Parathyroid adenoma (tissue), 2 donors: ENCODE results near the gene ROBO4.

Source experiments
- H2AFZ ChIP-seq: fragments of 300-600 bp; sonication (generic); one replicate; pipeline ENCODE4 v1.7.0; 2017; ENCODE audit warnings: antibody characterized with exemption, mild to moderate bottlenecking
- H3K27ac ChIP-seq: fragments of 300-600 bp; sonication (generic); one replicate; pipeline ENCODE4 v1.7.0; 2017
- H3K27me3 ChIP-seq: fragments of 300-600 bp; sonication (generic); one replicate; pipeline ENCODE4 v1.7.0; 2017; ENCODE audit warnings: low read length; ENCODE audit not compliant: control insufficient read depth, insufficient read depth
- H3K36me3 ChIP-seq: fragments of 300-600 bp; sonication (generic); one replicate; pipeline ENCODE4 v1.7.0; 2017; ENCODE audit warnings: low read length; ENCODE audit not compliant: control insufficient read depth, insufficient read depth
- H3K4me1 ChIP-seq: fragments of 300-600 bp; sonication (generic); one replicate; pipeline ENCODE4 v1.7.0; 2017; ENCODE audit warnings: control low read depth
- H3K4me2 ChIP-seq: fragments of 300-600 bp; sonication (generic); one replicate; pipeline ENCODE4 v1.7.0; 2017; ENCODE audit warnings: low read length
- H3K4me3 ChIP-seq: fragments of 300-600 bp; sonication (generic); one replicate; pipeline ENCODE4 v1.7.0; 2017; ENCODE audit warnings: low read depth, low read length
- H3K79me2 ChIP-seq: fragments of 300-600 bp; sonication (generic); one replicate; pipeline ENCODE4 v1.7.0; 2017; ENCODE audit warnings: control low read depth
- H3K9ac ChIP-seq: fragments of 300-600 bp; sonication (generic); one replicate; pipeline ENCODE4 v1.7.0; 2017; ENCODE audit warnings: mild to moderate bottlenecking
- H3K9me3 ChIP-seq: fragments of 300-600 bp; sonication (generic); one replicate; pipeline ENCODE4 v1.7.0; 2017; ENCODE audit warnings: low read length; ENCODE audit not compliant: control insufficient read depth
- TF ChIP-seq, protein P1 (sequence below): fragments of 300-600 bp; sonication (generic); IDR thresholded peaks from one replicate; pipeline ENCODE4 v1.7.0; 2017; ENCODE audit warnings: antibody characterized with exemption, mild to moderate bottlenecking
- donor health status: primary hyperparathyroidism.

ROBO4 gene

DNA sequence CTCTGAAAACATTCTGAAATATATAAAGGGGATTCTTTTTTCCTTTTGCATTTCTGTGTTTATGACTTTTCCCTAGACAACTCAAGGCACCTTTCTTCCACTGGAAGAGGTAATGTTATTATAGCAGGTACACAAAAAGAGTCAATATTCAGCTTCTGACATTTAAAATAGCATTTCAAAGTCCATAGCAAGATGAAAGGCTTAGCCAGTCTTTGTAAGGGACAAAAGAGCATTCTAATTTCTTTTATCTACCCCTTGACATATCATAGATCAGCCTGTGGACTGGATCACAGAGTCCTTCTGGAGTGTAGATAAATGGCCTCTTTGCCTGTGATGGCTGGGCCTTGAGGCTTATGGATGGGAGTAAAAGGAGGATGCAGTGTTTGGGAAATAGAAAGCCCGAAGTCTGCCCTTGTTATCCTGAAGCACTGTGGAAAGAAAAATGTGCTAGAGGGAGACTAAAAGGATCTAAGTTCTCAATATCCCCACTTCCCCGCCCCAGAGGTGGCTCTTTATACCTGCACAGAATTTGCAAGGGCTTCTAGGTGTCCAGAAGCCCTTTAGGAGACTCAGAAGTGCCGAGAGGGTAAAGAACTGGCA lies 39.8 kb upstream of the ROBO4 start:
- Histone ChIP-seq H3K4me3 (no peak overlapping the region), H2AFZ (no peak overlapping the region), H3K79me2 (no peaks in the 10 kb centered on the region), H3K27ac (no peak overlapping the region), H3K4me1 (no peaks in the 10 kb centered on the region), H3K9ac (no peak overlapping the region), H3K4me2 (no peak overlapping the region), H3K27me3 (no peaks in the 10 kb centered on the region), H3K9me3 (no peaks in the 10 kb centered on the region), H3K36me3 (no peaks in the 10 kb centered on the region)
- TF ChIP-seq, protein P1, sequence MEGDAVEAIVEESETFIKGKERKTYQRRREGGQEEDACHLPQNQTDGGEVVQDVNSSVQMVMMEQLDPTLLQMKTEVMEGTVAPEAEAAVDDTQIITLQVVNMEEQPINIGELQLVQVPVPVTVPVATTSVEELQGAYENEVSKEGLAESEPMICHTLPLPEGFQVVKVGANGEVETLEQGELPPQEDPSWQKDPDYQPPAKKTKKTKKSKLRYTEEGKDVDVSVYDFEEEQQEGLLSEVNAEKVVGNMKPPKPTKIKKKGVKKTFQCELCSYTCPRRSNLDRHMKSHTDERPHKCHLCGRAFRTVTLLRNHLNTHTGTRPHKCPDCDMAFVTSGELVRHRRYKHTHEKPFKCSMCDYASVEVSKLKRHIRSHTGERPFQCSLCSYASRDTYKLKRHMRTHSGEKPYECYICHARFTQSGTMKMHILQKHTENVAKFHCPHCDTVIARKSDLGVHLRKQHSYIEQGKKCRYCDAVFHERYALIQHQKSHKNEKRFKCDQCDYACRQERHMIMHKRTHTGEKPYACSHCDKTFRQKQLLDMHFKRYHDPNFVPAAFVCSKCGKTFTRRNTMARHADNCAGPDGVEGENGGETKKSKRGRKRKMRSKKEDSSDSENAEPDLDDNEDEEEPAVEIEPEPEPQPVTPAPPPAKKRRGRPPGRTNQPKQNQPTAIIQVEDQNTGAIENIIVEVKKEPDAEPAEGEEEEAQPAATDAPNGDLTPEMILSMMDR, result no peak

DNA sequence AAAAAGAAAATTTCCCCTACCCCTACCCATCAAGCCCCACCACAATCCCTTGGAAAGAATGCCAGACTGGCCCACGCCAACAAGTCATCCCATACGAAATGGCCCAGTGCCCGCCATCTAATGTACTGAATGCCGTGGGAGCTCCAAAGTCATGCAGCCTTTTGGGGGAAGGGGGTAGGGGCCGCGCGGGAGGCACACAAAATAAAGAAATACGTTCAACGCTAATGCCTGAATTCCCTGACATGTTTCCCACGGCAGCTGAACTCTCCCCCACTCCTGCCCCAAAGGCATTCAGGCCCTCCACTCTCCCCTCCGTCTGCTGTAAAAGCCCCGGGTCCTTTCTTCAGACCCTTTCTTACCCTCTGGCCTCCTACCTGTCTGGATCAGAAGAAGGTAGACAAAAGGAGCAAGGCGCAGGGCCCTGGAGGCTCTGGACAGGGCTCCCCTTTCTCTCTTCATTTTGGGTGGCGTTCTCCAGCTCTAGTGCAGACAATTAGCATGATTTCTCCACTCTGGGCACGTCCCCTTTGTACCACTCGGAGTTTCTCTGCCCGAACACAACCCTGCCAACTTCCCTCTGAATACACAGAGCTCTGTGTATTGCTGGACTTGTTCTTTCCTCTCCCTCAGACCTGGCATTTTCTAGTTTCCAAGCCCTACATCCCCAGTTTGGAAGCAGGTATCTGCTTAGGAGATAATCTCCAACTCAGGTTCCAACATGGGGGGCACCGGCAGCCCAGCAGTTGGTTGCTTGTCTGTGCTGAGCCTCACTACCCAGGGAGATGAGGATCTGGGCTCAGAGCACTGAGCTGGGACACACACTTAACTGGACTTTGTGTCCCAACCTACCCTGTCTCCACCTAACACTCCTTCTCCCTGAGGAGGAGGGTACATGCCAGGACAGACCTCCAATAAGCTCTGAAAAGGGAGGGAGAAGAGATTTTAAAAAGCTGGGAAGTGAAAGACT lies 38.2 kb upstream of the ROBO4 start, which contains the start of gene HEPACAM:
TSS of gene HEPACAM (minus strand) at position 500 of the 967 bp plus-strand sequence. CDS start at position 459, 41 bp downstream.
- Histone ChIP-seq H2AFZ (no peak within 1 kb of the TSS), H3K9me3 (no peaks in the 10 kb centered on the region), H3K27ac (no peak within 1 kb of the TSS), H3K36me3 (no peaks in the 10 kb centered on the region), H3K27me3 (no peaks in the 10 kb centered on the region), H3K4me3 (no peak within 1 kb of the TSS), H3K79me2 (no peaks in the 10 kb centered on the region), H3K4me2 (no peak within 1 kb of the TSS), H3K4me1 (no peaks in the 10 kb centered on the region), H3K9ac (no peak within 1 kb of the TSS)
- TF ChIP-seq, protein P1, result no peak

DNA sequence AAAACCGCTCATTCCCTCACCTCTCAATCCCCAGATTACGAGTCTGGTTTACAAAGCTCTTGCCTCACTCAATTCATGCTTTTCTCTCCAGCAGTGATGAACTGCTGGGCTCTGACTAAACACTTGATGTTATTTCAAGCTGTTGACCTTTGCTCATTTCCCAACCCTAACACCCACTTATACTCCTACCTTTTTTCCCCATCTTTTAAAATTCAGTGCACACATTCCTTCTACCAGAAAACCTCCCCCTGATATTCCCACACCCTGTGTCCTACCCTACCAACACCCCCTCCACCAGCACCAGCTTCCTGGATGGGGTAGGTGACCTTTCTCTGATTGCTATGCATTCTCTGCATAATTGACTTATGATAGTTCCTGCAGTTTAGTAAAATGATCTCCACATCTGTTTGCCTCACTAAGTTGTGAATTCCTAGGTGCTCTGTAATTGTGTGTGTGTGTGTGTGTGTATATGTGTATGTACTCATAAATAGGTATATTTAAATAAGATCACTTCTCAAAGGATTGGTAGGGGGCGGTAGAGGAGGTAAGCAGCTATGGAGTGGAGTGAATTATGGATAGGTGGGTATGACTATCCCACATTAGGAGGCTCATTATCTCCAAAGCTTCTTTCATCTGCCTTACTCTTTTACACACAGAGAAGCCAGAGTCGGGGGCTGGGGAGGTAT lies 37.3 kb upstream of the ROBO4 start:
- H3K36me3 ChIP-seq, result no peaks in the 10 kb centered on the region
- no peaks in the 10 kb centered on the region for H3K4me1 ChIP-seq
- H3K79me2 ChIP-seq, result no peaks in the 10 kb centered on the region
- H3K9ac ChIP-seq, result no peak overlapping the region
- TF ChIP-seq, protein P1, result no peak
- H3K4me3 ChIP-seq, result no peak overlapping the region
- no peak overlapping the region for H2AFZ ChIP-seq
- no peak overlapping the region for H3K27ac ChIP-seq
- no peaks in the 10 kb centered on the region for H3K27me3 ChIP-seq
- no peaks in the 10 kb centered on the region for H3K9me3 ChIP-seq
- no peak overlapping the region for H3K4me2 ChIP-seq

DNA sequence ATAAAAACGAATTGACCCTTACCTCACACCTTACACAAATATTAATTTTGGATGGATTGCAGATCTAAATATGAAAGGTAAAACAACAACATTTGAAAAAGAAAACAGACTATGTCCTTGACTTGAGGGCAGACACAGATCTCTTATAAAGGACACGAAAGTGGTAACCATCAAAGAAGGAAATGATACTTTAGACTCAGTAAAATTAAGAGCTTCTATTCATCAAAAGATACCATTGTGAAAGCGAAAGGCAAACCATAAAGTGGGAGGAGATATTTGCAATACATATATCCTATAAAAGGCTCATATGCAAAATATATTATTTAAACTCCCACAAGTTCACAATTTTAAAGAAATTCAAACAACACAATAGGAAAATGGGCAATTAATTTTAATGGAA lies 33.1 kb upstream of the ROBO4 start:
- TF ChIP-seq, protein P1, result no peak
- Histone ChIP-seq H2AFZ (no peak overlapping the region), H3K4me3 (no peak overlapping the region), H3K27ac (no peak overlapping the region), H3K9ac (no peak overlapping the region), H3K9me3 (no peaks in the 10 kb centered on the region), H3K27me3 (no peaks in the 10 kb centered on the region), H3K79me2 (no peaks in the 10 kb centered on the region), H3K4me1 (no peaks in the 10 kb centered on the region), H3K36me3 (no peaks in the 10 kb centered on the region), H3K4me2 (no peak overlapping the region)
